ENCODE results near the gene CMC2. TPM values are rescaled to one million over a fixed set of nuclear protein-coding genes. Genes with fewer than 3 reads are reported as not detected.

Gene CMC2
- total RNA-seq, 1 donor from 2014 or later, result 96.3 TPM

- DNase-seq (ENCODE audit: low read depth), result no peak
- no peak for TF ChIP-seq CTCF (conservative IDR thresholded peaks at IDR 0.05; ENCODE audit: low read depth, low read length)
- no peak overlapping the region for H3K4me3 ChIP-seq (ENCODE audit: low read depth, low read length)
Observed at GRCh38 chr16:80990577-80990976, 16.1 kb downstream of the CMC2 start.

- no peak for TF ChIP-seq CTCF (conservative IDR thresholded peaks at IDR 0.05; ENCODE audit: low read depth, low read length)
- no peak overlapping the region for H3K4me3 ChIP-seq (ENCODE audit: low read depth, low read length)
- no peak for DNase-seq (ENCODE audit: low read depth)
Observed at GRCh38 chr16:80989801-80990200, 16.9 kb downstream of the CMC2 start.

GRCh38 chr16:80988756-80989155 is 17.9 kb downstream of the CMC2 start:
- DNase-seq (ENCODE audit: low read depth), result no peak
- no peak overlapping the region for H3K4me3 ChIP-seq (ENCODE audit: low read depth, low read length)
- no peak for TF ChIP-seq CTCF (conservative IDR thresholded peaks at IDR 0.05; ENCODE audit: low read depth, low read length)

GRCh38 chr16:80986557-80986956 is 20.1 kb downstream of the CMC2 start:
- no peak for DNase-seq (ENCODE audit: low read depth)
- H3K4me3 ChIP-seq (ENCODE audit: low read depth, low read length), result no peak overlapping the region
- TF ChIP-seq CTCF (conservative IDR thresholded peaks at IDR 0.05; ENCODE audit: low read depth, low read length), result no peak

GRCh38 chr16:80985611-80986010 is 21.1 kb downstream of the CMC2 start:
- DNase-seq (ENCODE audit: low read depth), result no peak
- no peak overlapping the region for H3K4me3 ChIP-seq (ENCODE audit: low read depth, low read length)
- TF ChIP-seq CTCF (conservative IDR thresholded peaks at IDR 0.05; ENCODE audit: low read depth, low read length), result no peak

- DNase-seq (ENCODE audit: low read depth), result no peak
- TF ChIP-seq CTCF (conservative IDR thresholded peaks at IDR 0.05; ENCODE audit: low read depth, low read length), result no peak
- no peak overlapping the region for H3K4me3 ChIP-seq (ENCODE audit: low read depth, low read length)
Observed at GRCh38 chr16:80984124-80984892, 22.4 kb downstream of the CMC2 start.

- no peak for DNase-seq (ENCODE audit: low read depth)
- H3K4me3 ChIP-seq (ENCODE audit: low read depth, low read length), result no peak overlapping the region
- no peak for TF ChIP-seq CTCF (conservative IDR thresholded peaks at IDR 0.05; ENCODE audit: low read depth, low read length)
Observed at GRCh38 chr16:80982646-80983045, 24.0 kb downstream of the CMC2 start.
